Measurements from ENCODE around the gene GAL.

DNA sequence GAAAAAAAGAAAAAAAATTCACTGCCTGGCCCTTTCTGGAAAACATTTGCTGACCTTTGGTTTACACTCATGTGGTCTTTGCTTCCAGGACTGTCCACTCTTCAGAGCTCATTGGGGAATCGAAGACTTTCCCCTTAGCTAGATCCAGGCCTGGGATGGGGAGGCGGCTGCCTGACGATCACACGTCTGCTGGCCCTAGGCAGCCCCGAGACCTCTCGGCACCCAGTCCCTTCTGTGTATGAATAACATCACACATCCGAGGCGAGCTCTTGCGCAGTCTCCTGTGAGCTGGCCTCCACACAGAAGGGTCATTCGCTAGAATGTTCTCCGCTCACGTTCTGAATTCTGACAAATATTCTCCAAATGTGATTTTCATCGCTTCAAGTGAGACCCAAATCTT, 25.7 kb upstream of the GAL start:
- no peak for TF ChIP-seq RBAK (CRISPR knock-in tag; IDR thresholded peaks at IDR 0.05)
- no peak for TF ChIP-seq ZNF674 (CRISPR knock-in tag; IDR thresholded peaks at IDR 0.05; ENCODE audit: low read depth)
- TF ChIP-seq, protein P1, sequence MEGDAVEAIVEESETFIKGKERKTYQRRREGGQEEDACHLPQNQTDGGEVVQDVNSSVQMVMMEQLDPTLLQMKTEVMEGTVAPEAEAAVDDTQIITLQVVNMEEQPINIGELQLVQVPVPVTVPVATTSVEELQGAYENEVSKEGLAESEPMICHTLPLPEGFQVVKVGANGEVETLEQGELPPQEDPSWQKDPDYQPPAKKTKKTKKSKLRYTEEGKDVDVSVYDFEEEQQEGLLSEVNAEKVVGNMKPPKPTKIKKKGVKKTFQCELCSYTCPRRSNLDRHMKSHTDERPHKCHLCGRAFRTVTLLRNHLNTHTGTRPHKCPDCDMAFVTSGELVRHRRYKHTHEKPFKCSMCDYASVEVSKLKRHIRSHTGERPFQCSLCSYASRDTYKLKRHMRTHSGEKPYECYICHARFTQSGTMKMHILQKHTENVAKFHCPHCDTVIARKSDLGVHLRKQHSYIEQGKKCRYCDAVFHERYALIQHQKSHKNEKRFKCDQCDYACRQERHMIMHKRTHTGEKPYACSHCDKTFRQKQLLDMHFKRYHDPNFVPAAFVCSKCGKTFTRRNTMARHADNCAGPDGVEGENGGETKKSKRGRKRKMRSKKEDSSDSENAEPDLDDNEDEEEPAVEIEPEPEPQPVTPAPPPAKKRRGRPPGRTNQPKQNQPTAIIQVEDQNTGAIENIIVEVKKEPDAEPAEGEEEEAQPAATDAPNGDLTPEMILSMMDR (CRISPR knock-in tag; IDR thresholded peaks at IDR 0.05): no peak
- TF ChIP-seq, protein P2, sequence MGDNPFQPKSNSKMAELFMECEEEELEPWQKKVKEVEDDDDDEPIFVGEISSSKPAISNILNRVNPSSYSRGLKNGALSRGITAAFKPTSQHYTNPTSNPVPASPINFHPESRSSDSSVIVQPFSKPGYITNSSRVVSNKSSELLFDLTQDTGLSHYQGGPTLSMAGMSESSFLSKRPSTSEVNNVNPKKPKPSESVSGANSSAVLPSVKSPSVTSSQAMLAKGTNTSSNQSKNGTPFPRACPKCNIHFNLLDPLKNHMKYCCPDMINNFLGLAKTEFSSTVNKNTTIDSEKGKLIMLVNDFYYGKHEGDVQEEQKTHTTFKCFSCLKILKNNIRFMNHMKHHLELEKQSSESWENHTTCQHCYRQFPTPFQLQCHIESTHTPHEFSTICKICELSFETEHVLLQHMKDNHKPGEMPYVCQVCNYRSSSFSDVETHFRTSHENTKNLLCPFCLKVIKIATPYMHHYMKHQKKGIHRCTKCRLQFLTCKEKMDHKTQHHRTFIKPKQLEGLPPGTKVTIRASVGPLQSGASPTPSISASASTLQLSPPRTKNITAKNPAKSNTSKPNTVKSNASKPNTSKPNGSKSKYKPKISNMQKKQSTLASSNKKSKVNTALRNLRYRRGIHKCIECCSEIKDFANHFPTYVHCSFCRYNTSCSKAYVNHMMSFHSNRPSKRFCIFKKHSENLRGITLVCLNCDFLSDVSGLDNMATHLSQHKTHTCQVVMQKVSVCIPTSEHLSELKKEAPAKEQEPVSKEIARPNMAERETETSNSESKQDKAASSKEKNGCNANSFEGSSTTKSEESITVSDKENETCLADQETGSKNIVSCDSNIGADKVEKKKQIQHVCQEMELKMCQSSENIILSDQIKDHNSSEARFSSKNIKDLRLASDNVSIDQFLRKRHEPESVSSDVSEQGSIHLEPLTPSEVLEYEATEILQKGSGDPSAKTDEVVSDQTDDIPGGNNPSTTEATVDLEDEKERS (CRISPR knock-in tag; IDR thresholded peaks at IDR 0.05): no peak
- no peak for TF ChIP-seq ZNF24 (IDR thresholded peaks at IDR 0.05)
- TF ChIP-seq PHF20 (CRISPR knock-in tag; IDR thresholded peaks at IDR 0.05): no peak
- TF ChIP-seq, protein P3, sequence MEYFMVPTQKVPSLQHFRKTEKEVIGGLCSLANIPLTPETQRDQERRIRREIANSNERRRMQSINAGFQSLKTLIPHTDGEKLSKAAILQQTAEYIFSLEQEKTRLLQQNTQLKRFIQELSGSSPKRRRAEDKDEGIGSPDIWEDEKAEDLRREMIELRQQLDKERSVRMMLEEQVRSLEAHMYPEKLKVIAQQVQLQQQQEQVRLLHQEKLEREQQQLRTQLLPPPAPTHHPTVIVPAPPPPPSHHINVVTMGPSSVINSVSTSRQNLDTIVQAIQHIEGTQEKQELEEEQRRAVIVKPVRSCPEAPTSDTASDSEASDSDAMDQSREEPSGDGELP (IDR thresholded peaks at IDR 0.05; ENCODE audit: borderline replicate concordance, low read depth): no peak
- no peak for TF ChIP-seq ASH2L (IDR thresholded peaks at IDR 0.05; ENCODE audit: insufficient read length, low read depth, low read length)
- no peak for TF ChIP-seq SP1 (IDR thresholded peaks at IDR 0.05)
- TF ChIP-seq SP1 (CRISPR knock-in tag; IDR thresholded peaks at IDR 0.05): no peak
